ENCODE results near the gene TEF. TPM values are rescaled to one million over a fixed set of nuclear protein-coding genes. Genes with fewer than 3 reads are reported as not detected.

Gene TEF
- total RNA-seq (10 to 100 TPM; 32.8 to 40.9 TPM), polyA plus RNA-seq (ENCODE audit: insufficient read depth, low read depth, low replicate concordance) (25.6 TPM)
- long read RNA-seq, donor 1, full-length matches to known transcripts = 5 of 5 reads
- long read RNA-seq, donor 1, partial matches to known transcripts = 0 of 5 reads
- long read RNA-seq, donor 1, other reads (novel, unspliced or antisense) = 0 of 5 reads
- long read RNA-seq, donor 2, full-length matches to known transcripts = 6 of 20 reads
- long read RNA-seq, donor 2, partial matches to known transcripts = 5 of 20 reads
- long read RNA-seq, donor 2, other reads (novel, unspliced or antisense) = 9 of 20 reads

GRCh38 chr22:41381329-41382097 lies at the start of gene TEF:
Gene TEF, plus strand, starts transcription at chr22:41381942. Its CDS starts 103 bp downstream, at chr22:41382045.
- H3K4me3 ChIP-seq = peak within 1 kb of the TSS; percentile 74 to 96

GRCh38 chr22:41332217-41332939 lies 49.4 kb upstream of the TEF start:
- intact Hi-C loops (cut with DNase I; ENCODE audit: low total_unique reads) = no loop called here
- Histone ChIP-seq H3K4me1 (peaks cover under 1% of the 10 kb centered on the region), H3K4me3 (no peak overlapping the region), H3K9me3 (no peaks in the 10 kb centered on the region), H3K36me3 (ENCODE audit: low read depth, missing control alignments) (no peaks in the 10 kb centered on the region), H3K27ac (no peak overlapping the region), H3K27me3 (no peaks in the 10 kb centered on the region)
- TF ChIP-seq, protein P1, sequence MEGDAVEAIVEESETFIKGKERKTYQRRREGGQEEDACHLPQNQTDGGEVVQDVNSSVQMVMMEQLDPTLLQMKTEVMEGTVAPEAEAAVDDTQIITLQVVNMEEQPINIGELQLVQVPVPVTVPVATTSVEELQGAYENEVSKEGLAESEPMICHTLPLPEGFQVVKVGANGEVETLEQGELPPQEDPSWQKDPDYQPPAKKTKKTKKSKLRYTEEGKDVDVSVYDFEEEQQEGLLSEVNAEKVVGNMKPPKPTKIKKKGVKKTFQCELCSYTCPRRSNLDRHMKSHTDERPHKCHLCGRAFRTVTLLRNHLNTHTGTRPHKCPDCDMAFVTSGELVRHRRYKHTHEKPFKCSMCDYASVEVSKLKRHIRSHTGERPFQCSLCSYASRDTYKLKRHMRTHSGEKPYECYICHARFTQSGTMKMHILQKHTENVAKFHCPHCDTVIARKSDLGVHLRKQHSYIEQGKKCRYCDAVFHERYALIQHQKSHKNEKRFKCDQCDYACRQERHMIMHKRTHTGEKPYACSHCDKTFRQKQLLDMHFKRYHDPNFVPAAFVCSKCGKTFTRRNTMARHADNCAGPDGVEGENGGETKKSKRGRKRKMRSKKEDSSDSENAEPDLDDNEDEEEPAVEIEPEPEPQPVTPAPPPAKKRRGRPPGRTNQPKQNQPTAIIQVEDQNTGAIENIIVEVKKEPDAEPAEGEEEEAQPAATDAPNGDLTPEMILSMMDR (IDR thresholded peaks at IDR 0.05) = no peak
- TF ChIP-seq POLR2A (IDR thresholded peaks at IDR 0.05) = no peak
- DNase-seq = no peak
- 85 to 86% methylated on average over 11 to 15 of the region's 15 CpGs for WGBS, 2 donors

More at GRCh38 chr22:41381329-41382097, at the start of gene TEF:
- intact Hi-C loops (cut with DNase I; ENCODE audit: low total_unique reads) = no loop called here
- TF ChIP-seq POLR2A (IDR thresholded peaks at IDR 0.05) = peak; percentile 74
- TF ChIP-seq, protein P1 (IDR thresholded peaks at IDR 0.05) = peak in 1 of 3 experiments; percentile 4
- Histone ChIP-seq H3K27me3 (no peaks in the 10 kb centered on the region), H3K36me3 (ENCODE audit: low read depth, missing control alignments) (no peaks in the 10 kb centered on the region), H3K4me1 (peaks cover 37% of the 10 kb centered on the region), H3K27ac (peak within 1 kb of the TSS; percentile 98), H3K9me3 (no peaks in the 10 kb centered on the region)
- peak; percentile 100 for DNase-seq
- WGBS, 2 donors = 0% methylated on average over 18 to 68 of the region's 84 CpGs

DNA sequence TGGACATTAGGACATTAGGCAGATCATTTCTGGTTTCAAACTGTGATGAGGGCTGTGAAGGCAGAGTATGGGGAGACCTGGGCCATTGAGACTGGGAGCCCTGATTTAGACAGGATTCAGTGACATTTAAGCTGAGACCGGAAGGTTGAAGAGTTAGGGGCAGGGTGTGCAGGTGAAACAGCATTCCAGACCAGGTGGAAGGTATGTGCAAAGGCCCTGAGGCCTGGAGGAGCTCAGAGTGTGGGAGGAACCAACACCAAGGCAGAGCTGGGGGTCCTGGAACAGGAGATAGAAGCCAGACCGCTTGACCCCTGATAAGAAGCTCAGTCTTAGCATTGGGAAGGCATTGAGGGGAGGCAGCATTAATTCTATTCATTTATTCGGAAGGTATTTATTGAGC lies 47.9 kb upstream of the TEF start:
- intact Hi-C loops (cut with DNase I; ENCODE audit: low total_unique reads) = no loop called here
- H3K27ac ChIP-seq = no peak overlapping the region
- no peak for DNase-seq
- H3K36me3 ChIP-seq (ENCODE audit: low read depth, missing control alignments) = no peaks in the 10 kb centered on the region
- TF ChIP-seq, protein P1 (IDR thresholded peaks at IDR 0.05) = no peak
- no peak for TF ChIP-seq POLR2A (IDR thresholded peaks at IDR 0.05)
- no peaks in the 10 kb centered on the region for H3K9me3 ChIP-seq
- H3K4me3 ChIP-seq = no peak overlapping the region
- 84 to 94% methylated on average over 3 of the region's 3 CpGs for WGBS, 2 donors
- H3K27me3 ChIP-seq = no peaks in the 10 kb centered on the region
- no peaks in the 10 kb centered on the region for H3K4me1 ChIP-seq

- H3K36me3 ChIP-seq (ENCODE audit: low read depth, missing control alignments) = no peaks in the 10 kb centered on the region
- H3K27ac ChIP-seq = no peak overlapping the region
- H3K9me3 ChIP-seq = no peaks in the 10 kb centered on the region
- no peaks in the 10 kb centered on the region for H3K27me3 ChIP-seq
- H3K4me1 ChIP-seq = no peaks in the 10 kb centered on the region
- intact Hi-C loops (cut with DNase I; ENCODE audit: low total_unique reads) = no loop called here
- TF ChIP-seq, protein P1 (IDR thresholded peaks at IDR 0.05) = no peak
- no peak for TF ChIP-seq POLR2A (IDR thresholded peaks at IDR 0.05)
- DNase-seq = no peak
- H3K4me3 ChIP-seq = no peak overlapping the region
- 68 to 81% methylated on average over 3 of the region's 3 CpGs for WGBS, 2 donors
These were observed 47.5 kb upstream of the TEF start for GRCh38 chr22:41334215-41334614.

All from testis (tissue), 5 donors.